Prostate gland (tissue), 2 donors: Measurements from ENCODE around the gene HDAC10.
"Not testable (repeated sequence)": the region's sequence is repeated elsewhere in the genome, so short reads cannot be mapped to it uniquely, and the experiment has no call there.

Experiments used
- CTCF ChIP-seq, 4 experiments: fragments of 200-600 bp in 2 of 4; fragments of 450-650 bp in 2 of 4; sonication (generic) in 2 of 4; IDR thresholded peaks; 1 replicate in 3 of 4; 2 replicates in 1 of 4; pipeline ENCODE4 v1.5.1; 2016 to 2019; ENCODE audit warnings: antibody characterized with exemption in 4 of 4, mild to moderate bottlenecking in 2 of 4, moderate library complexity in 2 of 4
- POLR2A ChIP-seq: fragments of 450-650 bp; IDR thresholded peaks from one replicate; pipeline ENCODE4 v1.6.1; 2016; ENCODE audit warnings: antibody characterized with exemption, mild to moderate bottlenecking

- TF ChIP-seq POLR2A; CTCF (IDR thresholded peaks at IDR 0.05): not testable (repeated sequence)
These were observed 22.7 kb upstream of the HDAC10 start for GRCh38 chr22:50273781-50274180.
